Calu3 (cell line): ENCODE data around the gene GZMM. TPM values are rescaled to one million over a fixed set of nuclear protein-coding genes. Genes with fewer than 3 reads are reported as not detected.
"Not testable (repeated sequence)": the region's sequence is repeated elsewhere in the genome, so short reads cannot be mapped to it uniquely, and the experiment has no call there.

Experiments
- BruUV-seq: library from RNA; stranded (reverse); fragments of 400-500 nt; replicated peaks from 2 replicates; lab custom pipeline; 2021; lab: Mats Ljungman, UMichigan
- CTCF ChIA-PET: fragments of 300-600 bp; sonication (Branson Sonifier 250); formaldehyde crosslinking; loops from one replicate; lab custom pipeline; 2022; ENCODE audit warnings: antibody characterized with exemption; lab: Charles Lee
- DNase-seq: peaks from one replicate; pipeline ENCODE4 v3.0.0; 2022
- H3K27ac Mint-ChIP-seq: one replicate; pipeline ENCODE4 v1.8.0; 2022; ENCODE audit warnings: mixed read lengths; ENCODE audit not compliant: unreplicated experiment
- H3K27me3 Mint-ChIP-seq: one replicate; pipeline ENCODE4 v1.8.0; 2022; ENCODE audit warnings: mixed read lengths; ENCODE audit not compliant: unreplicated experiment
- H3K36me3 Mint-ChIP-seq: one replicate; pipeline ENCODE4 v1.8.0; 2022; ENCODE audit warnings: mild to moderate bottlenecking, moderate library complexity, mixed read lengths; ENCODE audit not compliant: insufficient read depth, unreplicated experiment
- H3K4me1 Mint-ChIP-seq: one replicate; pipeline ENCODE4 v1.8.0; 2022; ENCODE audit warnings: mild to moderate bottlenecking, low read depth, mixed read lengths; ENCODE audit not compliant: unreplicated experiment
- H3K4me3 Mint-ChIP-seq: one replicate; pipeline ENCODE4 v1.8.0; 2022; ENCODE audit warnings: mild to moderate bottlenecking, low read depth, moderate library complexity, mixed read lengths; ENCODE audit not compliant: unreplicated experiment
- H3K9me3 Mint-ChIP-seq: one replicate; pipeline ENCODE4 v1.8.0; 2022; ENCODE audit warnings: low read depth, mixed read lengths; ENCODE audit not compliant: unreplicated experiment
- CTCF ChIP-seq: fragments of 200-600 bp; IDR thresholded peaks from one replicate; pipeline ENCODE4 v1.8.0; 2022; ENCODE audit warnings: antibody characterized with exemption; ENCODE audit not compliant: unreplicated experiment
- intact Hi-C: fragments of 100-400 bp; cut with micrococcal nuclease; formaldehyde crosslinking; loops from one replicate; pipeline ENCODE4 v1.10.0; 2022; ENCODE audit not compliant: unreplicated experiment
- total RNA-seq: library from RNA; stranded (reverse); gene quantifications from 2 replicates; pipeline ENCODE4 v1.2.3, GENCODE V29; 2022

GZMM gene
- total RNA-seq, 1 experiment from 2014 or later: not detected

- intact Hi-C loops: no loop called here
Observed at GRCh38 chr19:584240-585001, 40.6 kb downstream of the GZMM start.

GRCh38 chr19:585146-585545, 41.3 kb downstream of the GZMM start:
- DNase-seq, BruUV-seq, H3K27me3 Mint-ChIP-seq, intact Hi-C loops, H3K4me1 Mint-ChIP-seq, H3K4me3 Mint-ChIP-seq, H3K27ac Mint-ChIP-seq, CTCF ChIA-PET, H3K9me3 Mint-ChIP-seq: not testable (repeated sequence)
- peaks cover 18% of the 10 kb centered on the region for H3K36me3 Mint-ChIP-seq

More at GRCh38 chr19:584240-585001, 40.6 kb downstream of the GZMM start:
- Mint-ChIP-seq H3K36me3 (peaks cover 18% of the 10 kb centered on the region), H3K9me3 (no peaks in the 10 kb centered on the region), H3K27ac (peak overlapping the region; percentile 62), H3K4me1 (no peaks in the 10 kb centered on the region), H3K27me3 (no peaks in the 10 kb centered on the region), H3K4me3 (peak overlapping the region; percentile 13)
- DNase-seq: peak; percentile 63
- BruUV-seq: no TSS peak
- CTCF ChIA-PET: no interaction called here
- TF ChIP-seq CTCF: peak; percentile 70

- Mint-ChIP-seq H3K27me3 (no peaks in the 10 kb centered on the region), H3K36me3 (peaks cover 18% of the 10 kb centered on the region), H3K27ac (no peak overlapping the region), H3K4me1 (no peaks in the 10 kb centered on the region), H3K9me3 (no peaks in the 10 kb centered on the region), H3K4me3 (no peak overlapping the region)
- intact Hi-C loops: no loop called here
- BruUV-seq: no TSS peak
- no peak for DNase-seq
- CTCF ChIA-PET: interaction anchor here (0.6 kb wide), 1 partner anchor 166 kb away, joined by 4 read pairs; no protein-coding TSS in a partner anchor
- no peak for TF ChIP-seq CTCF
Observed at GRCh38 chr19:585551-586110, 41.8 kb downstream of the GZMM start.

GRCh38 chr19:588093-588740, 44.4 kb downstream of the GZMM start:
- H3K9me3 Mint-ChIP-seq: no peaks in the 10 kb centered on the region
- H3K4me1 Mint-ChIP-seq: no peaks in the 10 kb centered on the region
- DNase-seq: peak; percentile 75
- intact Hi-C loops: no loop called here
- CTCF ChIA-PET: no interaction called here
- peaks cover 25% of the 10 kb centered on the region for H3K27me3 Mint-ChIP-seq
- no peak overlapping the region for H3K27ac Mint-ChIP-seq
- H3K4me3 Mint-ChIP-seq: no peak overlapping the region
- no TSS peak for BruUV-seq
- peaks cover 27% of the 10 kb centered on the region for H3K36me3 Mint-ChIP-seq
- no peak for TF ChIP-seq CTCF
